Stimulated activated CD4-positive, alpha-beta T cell treated with anti-CD3 and anti-CD28 coated beads, Interleukin-4, amount 100 ng/mL, for 1 hour (primary cell): ENCODE results near the gene AOPEP.
A peak's percentile ranks its signal among the peaks of the same experiment; 100 is the strongest.

Experiments
- DNase-seq: peaks from one replicate; pipeline ENCODE4 v3.0.0-alpha.2; 2020

AOPEP gene

GRCh38 chr9:94761481-94761880, 35.0 kb downstream of the AOPEP start:
- no peak for DNase-seq

- no peak for DNase-seq
These were observed 41.0 kb downstream of the AOPEP start for GRCh38 chr9:94767331-94768072.

GRCh38 chr9:94768766-94769165, 42.3 kb downstream of the AOPEP start:
- no peak for DNase-seq

GRCh38 chr9:94770334-94770733, 43.8 kb downstream of the AOPEP start:
- no peak for DNase-seq

GRCh38 chr9:94771096-94771495, 44.6 kb downstream of the AOPEP start:
- no peak for DNase-seq

- no peak for DNase-seq
These were observed 45.6 kb downstream of the AOPEP start for GRCh38 chr9:94772144-94772543.

GRCh38 chr9:94772639-94773303, 46.3 kb downstream of the AOPEP start:
- DNase-seq: no peak

GRCh38 chr9:94773655-94774054, 47.2 kb downstream of the AOPEP start:
- no peak for DNase-seq

- DNase-seq: no peak
These were observed 51.5 kb downstream of the AOPEP start for GRCh38 chr9:94778013-94778412.

- DNase-seq: no peak
These were observed 52.5 kb downstream of the AOPEP start for GRCh38 chr9:94779031-94779430.

- no peak for DNase-seq
These were observed 53.3 kb downstream of the AOPEP start for GRCh38 chr9:94779693-94780290.

GRCh38 chr9:94780516-94780950, 54.0 kb downstream of the AOPEP start:
- DNase-seq: no peak

GRCh38 chr9:94782355-94783101, 56.0 kb downstream of the AOPEP start:
- DNase-seq: no peak

GRCh38 chr9:94783102-94783682, 56.7 kb downstream of the AOPEP start:
- DNase-seq: peak; percentile 24

- no peak for DNase-seq
These were observed 57.4 kb downstream of the AOPEP start for GRCh38 chr9:94783928-94784327.

GRCh38 chr9:94785215-94786169, 59.0 kb downstream of the AOPEP start:
- DNase-seq: no peak

- DNase-seq: no peak
These were observed 60.1 kb downstream of the AOPEP start for GRCh38 chr9:94786586-94786985.

GRCh38 chr9:94787266-94787665, 60.8 kb downstream of the AOPEP start:
- DNase-seq: no peak

- DNase-seq: no peak
These were observed 62.1 kb downstream of the AOPEP start for GRCh38 chr9:94788570-94789105.

- no peak for DNase-seq
These were observed 64.9 kb downstream of the AOPEP start for GRCh38 chr9:94791435-94791834.

- DNase-seq: no peak
These were observed 66.0 kb downstream of the AOPEP start for GRCh38 chr9:94792511-94792910.
